ENCODE measurements around the gene JUN. TPM values are rescaled to one million over a fixed set of nuclear protein-coding genes. Genes with fewer than 3 reads are reported as not detected.

The JUN gene
- total RNA-seq, 2 donors from 2014 or later = 1,878 to 2,007 TPM

DNA sequence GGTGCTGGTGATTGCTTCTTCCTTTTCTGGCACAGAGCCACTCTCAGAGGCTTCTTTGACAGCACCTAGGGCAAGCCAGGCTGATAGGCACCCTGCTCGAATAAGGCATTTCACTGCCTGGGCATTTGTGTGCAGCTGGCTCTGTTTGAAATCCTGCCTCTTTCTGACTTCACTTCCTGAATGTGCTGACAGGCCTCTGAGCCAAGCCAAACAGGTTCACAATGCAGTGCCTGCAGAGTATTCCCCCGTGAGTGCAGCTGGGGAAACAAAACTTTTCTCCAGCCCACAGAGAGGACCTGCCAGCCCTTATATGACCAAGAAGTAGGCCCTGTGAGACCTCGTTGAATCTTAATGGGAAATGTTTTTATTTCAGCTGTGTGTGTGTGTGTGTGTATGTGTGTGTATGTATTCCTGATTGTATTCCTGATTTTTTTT is 10.4 kb downstream of the JUN start:
- DNase-seq (no peak), ATAC-seq (no peak)
- H3K27ac Mint-ChIP-seq = peak overlapping the region; percentile 74
- peaks cover 5% of the 10 kb centered on the region for H3K27me3 Mint-ChIP-seq
- H3K4me1 Mint-ChIP-seq = peaks cover 8% of the 10 kb centered on the region
- H3K4me3 Mint-ChIP-seq = no peak overlapping the region
- no peaks in the 10 kb centered on the region for H3K9me3 ChIP-seq (ENCODE audit: control insufficient read depth, low read length, poor library complexity, severe bottlenecking)
- H3K36me3 Mint-ChIP-seq (ENCODE audit: low read depth) = no peaks in the 10 kb centered on the region

DNA sequence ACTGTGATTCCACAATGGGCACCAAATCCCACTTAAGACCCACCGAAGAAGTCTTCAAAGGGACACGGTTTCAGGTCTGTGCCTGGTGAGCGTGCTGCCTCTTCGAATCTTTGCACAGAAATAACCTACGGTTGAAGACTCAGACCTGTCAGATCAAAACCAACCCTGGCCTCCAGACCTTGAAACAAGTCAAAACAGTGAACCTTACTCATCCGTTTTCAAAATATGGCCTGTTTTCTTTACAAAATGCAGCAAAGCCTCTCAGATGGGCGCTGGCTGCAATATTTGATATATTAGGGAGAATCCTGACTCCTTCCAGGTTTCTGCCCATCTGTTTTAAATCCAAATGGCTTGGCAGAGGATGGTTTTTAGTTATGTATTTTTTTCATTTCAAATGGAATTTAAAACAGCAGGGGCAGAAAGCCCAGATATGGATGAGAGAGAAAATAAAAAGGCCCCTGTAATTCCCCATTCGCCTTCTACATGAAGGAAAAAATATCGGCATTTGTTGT is 14.0 kb downstream of the JUN start:
- no peaks in the 10 kb centered on the region for H3K9me3 ChIP-seq (ENCODE audit: control insufficient read depth, low read length, poor library complexity, severe bottlenecking)
- Mint-ChIP-seq H3K4me3 (no peak overlapping the region), H3K4me1 (peaks cover 8% of the 10 kb centered on the region), H3K27me3 (peaks cover 9% of the 10 kb centered on the region), H3K27ac (no peak overlapping the region), H3K36me3 (ENCODE audit: low read depth) (no peaks in the 10 kb centered on the region)
- no peak for ATAC-seq
- DNase-seq = no peak

DNA sequence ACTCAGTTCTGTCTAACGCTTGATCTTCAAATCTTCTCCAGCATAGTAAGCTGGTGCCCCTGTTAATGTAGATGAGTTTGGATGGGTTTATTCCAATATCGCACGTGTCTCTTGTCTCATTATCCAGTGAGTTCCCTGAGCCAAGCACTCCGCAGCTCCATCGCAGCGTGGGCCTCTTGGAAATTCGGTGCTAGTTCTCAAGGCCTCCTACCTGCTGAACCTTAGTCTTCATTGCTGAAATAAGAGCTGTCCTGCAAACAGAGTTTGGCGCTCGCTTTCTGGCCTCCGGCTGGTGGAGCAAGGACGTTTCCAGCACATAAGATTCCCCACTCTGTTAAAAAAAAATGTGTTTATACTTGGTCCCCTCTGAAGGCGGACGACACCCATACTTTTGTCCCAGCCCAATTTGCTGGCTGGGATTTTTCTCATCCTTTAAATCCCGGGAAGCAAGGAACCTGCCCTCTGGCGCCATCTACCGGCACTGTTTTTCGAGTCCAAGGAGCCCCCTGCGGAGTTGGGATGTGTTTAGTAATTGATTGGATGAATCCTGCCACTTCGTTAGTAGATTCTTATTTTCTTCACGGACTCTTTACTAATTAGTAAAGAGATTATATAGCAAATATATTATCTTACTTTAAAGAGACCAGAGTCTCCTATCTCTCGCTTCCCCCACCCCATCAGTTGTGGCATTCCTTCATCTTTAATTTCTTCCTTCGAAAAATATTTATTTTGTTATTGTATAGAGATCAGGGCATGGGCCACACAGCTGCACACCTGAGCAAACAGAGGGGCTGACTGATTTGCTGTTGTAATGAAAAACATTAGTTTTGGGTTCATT is 14.7 kb downstream of the JUN start:
- Mint-ChIP-seq H3K27me3 (peaks cover 9% of the 10 kb centered on the region), H3K4me3 (no peak overlapping the region), H3K36me3 (ENCODE audit: low read depth) (no peaks in the 10 kb centered on the region), H3K27ac (no peak overlapping the region), H3K4me1 (peaks cover 8% of the 10 kb centered on the region)
- no peaks in the 10 kb centered on the region for H3K9me3 ChIP-seq (ENCODE audit: control insufficient read depth, low read length, poor library complexity, severe bottlenecking)
- DNase-seq (peak; percentile 20 to 28 (median 26)), ATAC-seq (no peak)

DNA sequence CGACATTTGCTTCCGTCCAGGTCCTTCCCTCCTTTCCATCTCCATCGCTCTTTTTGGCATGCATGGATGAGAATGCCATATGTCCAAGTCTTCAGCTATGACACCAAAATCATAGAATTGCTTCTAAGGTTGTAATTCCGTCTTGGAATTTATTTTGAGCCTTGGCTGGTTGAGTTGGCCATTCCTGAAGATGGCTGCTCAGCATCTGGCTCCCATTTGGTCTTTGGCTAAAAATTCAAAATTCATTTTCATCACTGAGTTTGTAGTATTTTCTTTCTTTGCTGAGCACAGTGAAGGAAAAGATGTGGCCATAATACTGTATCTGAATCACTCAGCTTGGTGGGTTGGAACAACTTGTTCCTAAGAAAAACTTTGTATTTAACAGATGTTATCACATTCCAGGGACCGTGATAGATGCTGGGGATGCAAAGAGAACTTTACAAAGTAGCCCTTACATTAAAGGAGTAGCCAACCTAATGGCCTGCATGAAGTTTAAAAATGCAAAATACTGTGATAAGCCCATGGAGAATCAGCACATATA is 15.6 kb downstream of the JUN start:
- H3K9me3 ChIP-seq (ENCODE audit: control insufficient read depth, low read length, poor library complexity, severe bottlenecking) = no peaks in the 10 kb centered on the region
- Mint-ChIP-seq H3K27me3 (peaks cover 13% of the 10 kb centered on the region), H3K4me3 (no peak overlapping the region), H3K4me1 (peaks cover 2% of the 10 kb centered on the region), H3K36me3 (ENCODE audit: low read depth) (no peaks in the 10 kb centered on the region), H3K27ac (no peak overlapping the region)
- no peak for DNase-seq
- ATAC-seq = no peak

DNA sequence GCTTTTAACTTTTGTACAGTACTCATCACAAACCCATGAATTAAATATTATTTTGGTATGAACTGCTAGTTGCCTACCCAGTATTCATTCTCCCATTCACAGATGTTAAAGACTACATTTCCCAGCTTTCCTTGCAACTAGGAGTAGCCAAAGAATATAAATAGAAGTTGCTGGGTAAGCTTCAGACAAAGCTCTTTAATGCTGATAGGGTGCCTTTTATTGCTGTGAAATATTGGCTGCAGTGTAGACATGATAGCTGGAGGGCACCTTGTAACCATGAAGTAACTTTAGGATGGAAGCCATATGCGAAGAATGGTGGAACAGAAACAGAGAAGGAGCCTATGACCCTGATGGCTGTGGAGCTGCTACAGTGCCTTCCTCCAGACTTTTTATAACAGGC is 16.7 kb downstream of the JUN start:
- Mint-ChIP-seq H3K4me1 (peaks cover 4% of the 10 kb centered on the region), H3K4me3 (no peak overlapping the region), H3K27me3 (peaks cover 24% of the 10 kb centered on the region), H3K27ac (no peak overlapping the region), H3K36me3 (ENCODE audit: low read depth) (no peaks in the 10 kb centered on the region)
- ATAC-seq (no peak), DNase-seq (no peak)
- no peaks in the 10 kb centered on the region for H3K9me3 ChIP-seq (ENCODE audit: control insufficient read depth, low read length, poor library complexity, severe bottlenecking)

DNA sequence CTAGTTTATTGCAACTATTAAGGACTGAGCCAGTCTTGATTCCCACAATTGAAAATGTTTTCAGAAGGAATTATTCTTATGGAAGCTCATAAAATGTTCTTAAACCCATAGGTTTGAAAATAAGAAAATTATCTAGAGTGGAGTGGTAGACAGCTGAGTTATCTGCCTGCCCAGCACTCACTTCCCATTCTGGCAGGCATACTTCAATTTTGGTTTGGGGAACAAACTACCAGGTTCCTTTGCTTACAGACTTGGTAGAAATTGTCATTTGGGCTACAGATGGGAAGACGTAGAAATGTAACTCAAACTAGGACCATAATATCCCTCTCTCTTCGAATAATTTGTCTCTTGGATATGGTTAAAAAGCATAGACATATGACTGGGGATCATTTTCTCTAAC is 18.4 kb downstream of the JUN start:
- Mint-ChIP-seq H3K27ac (no peak overlapping the region), H3K27me3 (peaks cover 29% of the 10 kb centered on the region), H3K4me3 (no peak overlapping the region), H3K36me3 (ENCODE audit: low read depth) (no peaks in the 10 kb centered on the region), H3K4me1 (peaks cover 4% of the 10 kb centered on the region)
- no peak for ATAC-seq
- DNase-seq = no peak
- no peaks in the 10 kb centered on the region for H3K9me3 ChIP-seq (ENCODE audit: control insufficient read depth, low read length, poor library complexity, severe bottlenecking)

DNA sequence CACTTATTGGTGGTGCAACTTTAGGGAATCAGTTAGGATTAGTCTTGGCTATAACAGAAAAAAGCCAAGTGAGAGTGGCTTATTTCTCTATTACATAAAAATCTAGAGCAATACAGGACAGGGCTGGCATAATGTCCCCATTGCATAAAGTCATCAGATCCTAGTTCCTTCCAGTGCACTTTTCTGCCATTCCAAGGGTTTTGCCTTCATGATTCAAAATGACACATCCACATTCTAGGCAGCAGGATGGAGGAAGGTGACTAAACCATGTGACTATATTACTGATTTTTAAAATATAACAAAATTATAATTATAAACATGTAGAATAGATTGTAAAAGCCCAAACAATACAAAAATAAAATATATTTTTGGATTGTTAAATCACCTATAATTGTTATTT is 18.8 kb downstream of the JUN start:
- DNase-seq (no peak), ATAC-seq (no peak)
- no peak overlapping the region for H3K4me3 Mint-ChIP-seq
- H3K4me1 Mint-ChIP-seq = peaks cover 4% of the 10 kb centered on the region
- no peaks in the 10 kb centered on the region for H3K36me3 Mint-ChIP-seq (ENCODE audit: low read depth)
- H3K27ac Mint-ChIP-seq = no peak overlapping the region
- peaks cover 29% of the 10 kb centered on the region for H3K27me3 Mint-ChIP-seq
- no peaks in the 10 kb centered on the region for H3K9me3 ChIP-seq (ENCODE audit: control insufficient read depth, low read length, poor library complexity, severe bottlenecking)

DNA sequence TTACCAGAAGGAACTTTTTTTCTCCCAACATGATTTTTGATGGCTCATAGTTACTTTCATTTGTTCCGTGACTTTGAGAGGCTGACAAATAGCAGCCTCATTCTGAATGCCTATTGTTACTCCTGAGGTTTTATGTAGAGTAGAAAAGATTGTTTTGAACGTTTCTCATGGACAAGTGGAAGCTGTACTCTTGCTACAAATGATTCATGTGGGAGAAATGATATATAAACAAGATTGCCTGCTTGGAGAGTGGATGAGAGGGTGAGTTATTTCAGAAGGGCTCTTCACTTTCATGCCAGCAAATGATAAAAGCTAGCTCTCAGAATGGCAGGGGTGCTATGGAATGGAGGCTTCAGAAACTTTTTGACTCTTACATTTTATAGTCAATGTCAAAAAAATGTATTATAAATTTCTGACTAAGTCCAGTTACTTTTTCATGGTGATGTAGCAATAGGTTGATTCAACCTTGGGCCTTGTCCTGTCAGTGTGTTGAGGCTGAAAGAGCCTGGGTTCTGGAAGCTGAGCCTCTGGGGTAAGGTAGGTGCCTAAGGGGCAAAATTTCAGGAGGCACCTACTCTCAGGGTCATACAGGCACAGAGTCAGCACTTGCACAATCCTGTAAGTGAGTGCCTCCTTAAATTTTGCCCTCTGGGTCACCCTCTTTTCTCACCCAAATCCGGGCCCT is 19.4 kb downstream of the JUN start:
- Mint-ChIP-seq H3K36me3 (ENCODE audit: low read depth) (no peaks in the 10 kb centered on the region), H3K27ac (no peak overlapping the region), H3K27me3 (peaks cover 24% of the 10 kb centered on the region), H3K4me3 (no peak overlapping the region), H3K4me1 (peaks cover 4% of the 10 kb centered on the region)
- DNase-seq = no peak
- no peaks in the 10 kb centered on the region for H3K9me3 ChIP-seq (ENCODE audit: control insufficient read depth, low read length, poor library complexity, severe bottlenecking)
- no peak for ATAC-seq

DNA sequence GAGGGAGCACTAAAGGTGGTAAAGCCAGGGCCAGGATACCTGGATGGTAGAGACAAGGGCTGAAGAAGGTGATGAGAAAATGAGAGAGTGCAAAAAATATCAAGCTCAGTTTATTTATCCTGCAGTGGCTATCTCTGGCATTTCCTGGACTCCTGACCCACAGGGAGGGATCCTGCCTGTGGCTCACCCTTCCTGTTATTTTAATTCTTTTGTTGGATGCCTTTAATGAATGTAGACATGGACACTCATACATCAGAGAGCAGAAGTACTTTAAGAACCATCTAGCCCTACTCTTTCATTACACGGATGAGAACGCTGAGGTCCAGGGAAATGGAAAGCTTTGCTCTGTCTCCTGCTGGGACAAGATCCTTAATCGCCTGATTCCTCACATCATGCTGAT is 20.6 kb downstream of the JUN start:
- Mint-ChIP-seq H3K27ac (no peak overlapping the region), H3K4me1 (peaks cover 4% of the 10 kb centered on the region), H3K36me3 (ENCODE audit: low read depth) (no peaks in the 10 kb centered on the region), H3K27me3 (peaks cover 24% of the 10 kb centered on the region), H3K4me3 (no peak overlapping the region)
- DNase-seq = no peak
- ATAC-seq = no peak
- no peaks in the 10 kb centered on the region for H3K9me3 ChIP-seq (ENCODE audit: control insufficient read depth, low read length, poor library complexity, severe bottlenecking)

DNA sequence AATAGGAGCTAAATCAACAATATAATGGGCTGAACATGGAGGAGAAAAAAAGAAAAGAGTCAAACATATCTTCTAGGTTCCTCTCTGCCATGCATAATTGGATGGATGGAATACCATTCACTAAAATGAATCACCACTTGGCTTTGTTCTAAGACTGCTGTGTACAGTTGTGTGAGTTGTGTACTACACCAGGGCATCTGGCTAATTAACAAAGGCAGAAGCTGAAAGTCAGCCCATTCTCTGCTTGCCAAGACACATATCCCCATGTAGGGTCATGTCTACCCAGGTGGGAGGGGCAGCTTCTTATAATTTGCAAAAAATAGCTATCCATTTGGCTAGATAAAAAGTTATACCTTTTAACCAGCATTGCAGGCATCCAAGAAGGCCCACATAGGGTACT is 21.0 kb downstream of the JUN start:
- Mint-ChIP-seq H3K36me3 (ENCODE audit: low read depth) (no peaks in the 10 kb centered on the region), H3K27ac (no peak overlapping the region), H3K4me3 (no peak overlapping the region), H3K27me3 (peaks cover 24% of the 10 kb centered on the region), H3K4me1 (peaks cover 4% of the 10 kb centered on the region)
- no peaks in the 10 kb centered on the region for H3K9me3 ChIP-seq (ENCODE audit: control insufficient read depth, low read length, poor library complexity, severe bottlenecking)
- ATAC-seq = no peak
- DNase-seq = no peak

DNA sequence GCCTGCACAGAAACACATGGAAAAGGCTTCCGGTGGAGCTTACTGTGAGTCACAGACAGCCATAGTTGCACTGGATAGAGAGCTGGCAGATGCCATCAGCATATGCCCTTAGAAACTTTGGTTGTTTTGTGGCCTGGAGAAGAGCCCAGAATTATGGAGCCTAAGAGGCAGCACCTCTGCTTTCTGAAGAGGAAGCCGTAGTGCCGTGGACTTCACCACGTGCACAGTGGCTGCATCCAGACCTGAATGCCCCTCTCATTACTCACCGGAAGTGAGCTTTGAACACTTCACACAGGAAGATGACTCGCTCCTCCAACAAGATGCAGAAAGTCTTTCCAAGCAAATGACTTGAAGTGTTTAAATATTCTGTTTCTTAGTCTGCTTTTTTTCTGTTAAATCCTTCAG is 28.4 kb downstream of the JUN start:
- Mint-ChIP-seq H3K4me3 (peak overlapping the region; percentile 78), H3K36me3 (ENCODE audit: low read depth) (no peaks in the 10 kb centered on the region), H3K27ac (peak overlapping the region; percentile 51), H3K27me3 (no peaks in the 10 kb centered on the region), H3K4me1 (peaks cover 34% of the 10 kb centered on the region)
- H3K9me3 ChIP-seq (ENCODE audit: control insufficient read depth, low read length, poor library complexity, severe bottlenecking) = no peaks in the 10 kb centered on the region
- ATAC-seq = peak; percentile 62
- DNase-seq = no peak

DNA sequence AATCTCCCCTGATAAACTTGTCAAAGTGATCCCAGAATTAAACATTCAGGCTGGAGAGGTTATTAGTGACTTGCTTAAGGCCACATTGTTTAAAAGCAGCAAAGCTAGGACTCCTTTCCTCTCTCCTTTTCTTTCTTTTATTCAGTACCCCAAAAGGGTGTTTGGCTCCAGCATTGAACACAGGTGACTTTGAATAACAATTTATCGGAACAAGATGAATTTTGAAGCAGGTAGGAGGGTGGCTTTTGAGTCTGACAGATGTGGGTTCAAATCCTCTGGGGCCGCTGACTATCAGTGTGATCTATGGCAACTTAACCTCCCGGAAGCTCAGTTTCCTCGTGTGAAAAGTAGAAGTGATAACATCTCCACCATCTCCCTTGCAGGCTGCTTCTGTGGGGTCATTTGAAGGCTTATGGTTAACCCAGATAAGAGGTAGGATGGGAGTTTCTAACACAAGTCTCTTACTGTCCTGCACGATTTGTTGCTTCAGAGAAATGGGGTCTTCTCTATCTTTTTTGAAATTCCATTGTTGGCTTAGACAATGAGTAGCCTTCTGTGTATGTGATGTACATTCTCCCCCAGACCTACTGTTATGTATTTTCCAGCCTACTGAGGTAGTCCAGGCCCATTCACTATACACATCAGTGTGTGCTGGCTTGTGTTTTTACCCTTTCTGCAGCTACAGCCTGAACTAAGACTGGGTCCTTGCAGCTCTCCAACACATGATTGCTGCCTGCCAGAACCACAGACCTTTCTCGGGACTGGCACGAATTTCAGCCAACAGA is 29.0 kb downstream of the JUN start:
- Mint-ChIP-seq H3K27ac (peak overlapping the region; percentile 51), H3K36me3 (ENCODE audit: low read depth) (no peaks in the 10 kb centered on the region), H3K27me3 (no peaks in the 10 kb centered on the region), H3K4me3 (peak overlapping the region; percentile 78), H3K4me1 (peaks cover 34% of the 10 kb centered on the region)
- no peaks in the 10 kb centered on the region for H3K9me3 ChIP-seq (ENCODE audit: control insufficient read depth, low read length, poor library complexity, severe bottlenecking)
- peak; percentile 82 for ATAC-seq
- no peak for DNase-seq

Data from T-helper 17 cell (primary cell).